Esophagus (tissue), 2 donors: ENCODE results near the gene TPBGL. TPM values are rescaled to one million over a fixed set of nuclear protein-coding genes. Genes with fewer than 3 reads are reported as not detected.

Experiments
- H3K27ac ChIP-seq, 2 donors: one replicate each; pipeline ENCODE4 v1.5.1; 2013; ENCODE audit warnings: low read depth in 2 of 2, mild to moderate bottlenecking in 2 of 2, inconsistent platforms in 1 of 2, low read length in 1 of 2, moderate library complexity in 1 of 2
- H3K27me3 ChIP-seq, 2 donors: one replicate each; pipeline ENCODE4 v1.6.1; 2013; ENCODE audit warnings: low read length in 2 of 2, control low read depth in 1 of 2, mild to moderate bottlenecking in 1 of 2; ENCODE audit not compliant: insufficient read depth in 2 of 2, control insufficient read depth in 1 of 2
- H3K36me3 ChIP-seq, 2 donors: one replicate each; pipeline ENCODE4 v1.6.1; 2013; ENCODE audit warnings: low read length in 1 of 2; ENCODE audit not compliant: control insufficient read depth in 2 of 2, insufficient read depth in 2 of 2
- H3K4me1 ChIP-seq, 2 donors: one replicate each; pipeline ENCODE4 v1.6.1; 2013; ENCODE audit warnings: low read length in 1 of 2; ENCODE audit not compliant: control insufficient read depth in 2 of 2, insufficient read depth in 2 of 2
- H3K4me3 ChIP-seq, 2 donors: one replicate each; pipeline ENCODE4 v1.5.1; 2013; ENCODE audit warnings: low read length in 2 of 2, mild to moderate bottlenecking in 2 of 2, low read depth in 1 of 2, moderate library complexity in 1 of 2
- H3K9me3 ChIP-seq, 2 donors: one replicate each; pipeline ENCODE4 v1.6.1; 2013; ENCODE audit warnings: mild to moderate bottlenecking in 2 of 2, low read depth in 1 of 2, low read length in 1 of 2, moderate library complexity in 1 of 2; ENCODE audit not compliant: control insufficient read depth in 2 of 2, insufficient read depth in 1 of 2
- WGBS, 2 donors: extraction: QIAGEN DNeasy Blood & Tissue Kit; methylation state at CpG; one replicate each; pipeline ENCODE4 v1.1.7; 2013; 5-methylcytosine and 5-hydroxymethylcytosine counted together
- polyA plus RNA-seq, 2 donors: library from polyadenylated mRNA; stranded (reverse); fragments of 200-250 nt; gene quantifications; one replicate each; pipeline ENCODE4 v1.2.3, GENCODE V29; 2013
- donor health status: healthy with polysubstance abuse.
- donor health status: Bipolar disorder and iron deficiency.

The TPBGL gene
- polyA plus RNA-seq = under 1 TPM in 1 of 2 donors, not detected in 1; 0.02 TPM

GRCh38 chr11:75240311-75241035 lies at the start of gene TPBGL:
Gene TPBGL (plus strand): TSS chr11:75240774. CDS start chr11:75241050, 276 bp downstream.
- peaks cover 0 to 8% of the 10 kb centered on the region in 2 donors for H3K27me3 ChIP-seq
- 3 to 4% methylated on average over 40 to 58 of the region's 58 CpGs for WGBS, 2 donors

GRCh38 chr11:75191330-75191717 lies 49.2 kb upstream of the TPBGL start:
- peaks cover 10 to 15% of the 10 kb centered on the region in 2 donors for H3K4me1 ChIP-seq
- no peak overlapping the region for H3K27ac ChIP-seq

More at GRCh38 chr11:75240311-75241035, at the start of gene TPBGL:
- Histone ChIP-seq H3K9me3 (no peaks in the 10 kb centered on the region), H3K27ac (no peak within 1 kb of the TSS), H3K4me1 (peaks cover 9 to 12% of the 10 kb centered on the region in 2 donors), H3K36me3 (no peaks in the 10 kb centered on the region), H3K4me3 (peak within 1 kb of the TSS; percentile 51 to 53)

GRCh38 chr11:75193271-75193670 lies 47.3 kb upstream of the TPBGL start:
- Histone ChIP-seq H3K4me3 (no peak overlapping the region), H3K27ac (no peak overlapping the region), H3K27me3 (no peaks in the 10 kb centered on the region), H3K4me1 (peaks cover 10 to 15% of the 10 kb centered on the region in 2 donors), H3K9me3 (no peaks in the 10 kb centered on the region), H3K36me3 (no peaks in the 10 kb centered on the region)
- 97 to 98% methylated on average over 15 of the region's 15 CpGs for WGBS, 2 donors

More at GRCh38 chr11:75191330-75191717, 49.2 kb upstream of the TPBGL start:
- no peak overlapping the region for H3K4me3 ChIP-seq
- peaks cover 0 to 6% of the 10 kb centered on the region in 2 donors for H3K36me3 ChIP-seq
- no peaks in the 10 kb centered on the region for H3K27me3 ChIP-seq
- no peaks in the 10 kb centered on the region for H3K9me3 ChIP-seq
- 39 to 57% methylated on average over 3 of the region's 3 CpGs for WGBS, 2 donors

GRCh38 chr11:75193711-75194110 lies 46.9 kb upstream of the TPBGL start:
- H3K9me3 ChIP-seq = no peaks in the 10 kb centered on the region
- no peak overlapping the region for H3K27ac ChIP-seq
- no peak overlapping the region for H3K4me3 ChIP-seq
- 72 to 88% methylated on average over 2 of the region's 2 CpGs for WGBS, 2 donors
- H3K27me3 ChIP-seq = no peaks in the 10 kb centered on the region
- H3K4me1 ChIP-seq = peaks cover 10 to 18% of the 10 kb centered on the region in 2 donors
- peaks cover 0 to 1% of the 10 kb centered on the region in 2 donors for H3K36me3 ChIP-seq

- Histone ChIP-seq H3K4me1 (peaks cover 10 to 18% of the 10 kb centered on the region in 2 donors), H3K9me3 (no peaks in the 10 kb centered on the region), H3K36me3 (peaks cover 0 to 1% of the 10 kb centered on the region in 2 donors), H3K27ac (no peak overlapping the region), H3K27me3 (no peaks in the 10 kb centered on the region), H3K4me3 (no peak overlapping the region)
- WGBS, 2 donors = 36 to 39% methylated on average over 5 of the region's 5 CpGs
Measured at GRCh38 chr11:75194147-75194546, 46.4 kb upstream of the TPBGL start.

GRCh38 chr11:75195167-75195962 lies 45.2 kb upstream of the TPBGL start:
- Histone ChIP-seq H3K4me3 (no peak overlapping the region), H3K9me3 (no peaks in the 10 kb centered on the region), H3K27ac (no peak overlapping the region), H3K36me3 (peaks cover 0 to 1% of the 10 kb centered on the region in 2 donors), H3K4me1 (peaks cover 10 to 13% of the 10 kb centered on the region in 2 donors), H3K27me3 (no peaks in the 10 kb centered on the region)
- 71 to 73% methylated on average over 7 of the region's 7 CpGs for WGBS, 2 donors

GRCh38 chr11:75196426-75196825 lies 44.1 kb upstream of the TPBGL start:
- no peaks in the 10 kb centered on the region for H3K9me3 ChIP-seq
- no peak overlapping the region for H3K27ac ChIP-seq
- H3K4me1 ChIP-seq = peaks cover 5 to 7% of the 10 kb centered on the region in 2 donors
- H3K4me3 ChIP-seq = no peak overlapping the region
- peaks cover 0 to 1% of the 10 kb centered on the region in 2 donors for H3K36me3 ChIP-seq
- WGBS, 2 donors = 76 to 81% methylated on average over 8 of the region's 8 CpGs
- no peaks in the 10 kb centered on the region for H3K27me3 ChIP-seq

GRCh38 chr11:75197512-75198277 lies 42.9 kb upstream of the TPBGL start:
- 69 to 85% methylated on average over 4 of the region's 4 CpGs for WGBS, 2 donors

More at GRCh38 chr11:75197512-75198277, 42.9 kb upstream of the TPBGL start:
- peaks cover 0 to 1% of the 10 kb centered on the region in 2 donors for H3K36me3 ChIP-seq
- no peaks in the 10 kb centered on the region for H3K9me3 ChIP-seq
- H3K27ac ChIP-seq = no peak overlapping the region
- no peak overlapping the region for H3K4me3 ChIP-seq
- peaks cover 4 to 7% of the 10 kb centered on the region in 2 donors for H3K4me1 ChIP-seq
- no peaks in the 10 kb centered on the region for H3K27me3 ChIP-seq
